ENCODE data around the gene PCYT2. TPM values are rescaled to one million over a fixed set of nuclear protein-coding genes. Genes with fewer than 3 reads are reported as not detected.

PCYT2 gene
- total and polyA plus RNA-seq, 9 of the 15 experiments (the other 6 are each of a cell fraction or from before 2014, with no cell fraction given): 0.92 to 134 (median 82.5) TPM

DNA sequence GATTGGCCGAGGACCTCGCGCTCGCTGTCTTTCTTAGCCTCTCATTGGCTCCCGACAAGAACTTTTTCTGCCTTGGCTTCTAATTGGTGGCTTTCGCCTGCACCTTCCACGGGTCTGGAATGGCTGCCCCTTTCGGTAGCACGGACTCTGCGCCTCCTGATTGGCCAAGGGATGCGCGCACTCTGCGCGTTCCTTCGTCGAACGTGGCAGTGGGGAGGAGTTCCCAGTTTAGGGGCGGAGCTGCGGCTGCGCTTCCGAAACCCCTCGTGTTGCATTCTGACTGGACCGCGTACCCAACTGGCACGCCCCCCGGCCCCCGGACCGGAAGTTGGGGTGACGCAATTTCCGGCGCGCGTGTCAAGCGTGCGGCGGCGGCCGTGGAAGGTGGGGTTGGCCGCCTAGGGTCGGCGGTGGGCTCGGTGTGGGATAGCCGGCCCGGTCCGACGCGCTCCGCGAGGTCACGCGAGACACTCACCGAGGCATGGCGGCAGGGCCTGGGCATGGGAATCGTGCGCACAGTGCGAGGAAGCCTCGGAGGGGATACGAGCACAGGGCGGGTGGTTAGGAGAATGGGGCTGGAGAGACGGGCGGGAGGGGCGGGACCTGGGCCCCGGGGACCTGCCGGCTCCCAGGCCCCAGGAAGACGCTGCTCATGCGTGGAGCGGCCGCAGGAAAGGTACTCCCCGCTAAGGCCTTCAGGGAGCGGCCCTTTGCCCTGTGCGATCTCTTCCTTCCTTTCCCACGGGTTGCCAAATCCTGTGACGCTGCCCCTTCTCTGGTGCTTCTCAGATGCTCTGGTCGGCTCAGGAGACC is 50.2 kb downstream of the PCYT2 start (continued):
- TF ChIP-seq, protein P1, sequence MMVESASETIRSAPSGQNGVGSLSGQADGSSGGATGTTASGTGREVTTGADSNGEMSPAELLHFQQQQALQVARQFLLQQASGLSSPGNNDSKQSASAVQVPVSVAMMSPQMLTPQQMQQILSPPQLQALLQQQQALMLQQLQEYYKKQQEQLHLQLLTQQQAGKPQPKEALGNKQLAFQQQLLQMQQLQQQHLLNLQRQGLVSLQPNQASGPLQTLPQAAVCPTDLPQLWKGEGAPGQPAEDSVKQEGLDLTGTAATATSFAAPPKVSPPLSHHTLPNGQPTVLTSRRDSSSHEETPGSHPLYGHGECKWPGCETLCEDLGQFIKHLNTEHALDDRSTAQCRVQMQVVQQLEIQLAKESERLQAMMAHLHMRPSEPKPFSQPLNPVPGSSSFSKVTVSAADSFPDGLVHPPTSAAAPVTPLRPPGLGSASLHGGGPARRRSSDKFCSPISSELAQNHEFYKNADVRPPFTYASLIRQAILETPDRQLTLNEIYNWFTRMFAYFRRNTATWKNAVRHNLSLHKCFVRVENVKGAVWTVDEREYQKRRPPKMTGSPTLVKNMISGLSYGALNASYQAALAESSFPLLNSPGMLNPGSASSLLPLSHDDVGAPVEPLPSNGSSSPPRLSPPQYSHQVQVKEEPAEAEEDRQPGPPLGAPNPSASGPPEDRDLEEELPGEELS (CRISPR knock-in tag; IDR thresholded peaks at IDR 0.05; ENCODE audit: borderline replicate concordance): no peak
- peak; percentile 99 for TF ChIP-seq BACH1 (tag; IDR thresholded peaks at IDR 0.05)
- TF ChIP-seq, protein P2, sequence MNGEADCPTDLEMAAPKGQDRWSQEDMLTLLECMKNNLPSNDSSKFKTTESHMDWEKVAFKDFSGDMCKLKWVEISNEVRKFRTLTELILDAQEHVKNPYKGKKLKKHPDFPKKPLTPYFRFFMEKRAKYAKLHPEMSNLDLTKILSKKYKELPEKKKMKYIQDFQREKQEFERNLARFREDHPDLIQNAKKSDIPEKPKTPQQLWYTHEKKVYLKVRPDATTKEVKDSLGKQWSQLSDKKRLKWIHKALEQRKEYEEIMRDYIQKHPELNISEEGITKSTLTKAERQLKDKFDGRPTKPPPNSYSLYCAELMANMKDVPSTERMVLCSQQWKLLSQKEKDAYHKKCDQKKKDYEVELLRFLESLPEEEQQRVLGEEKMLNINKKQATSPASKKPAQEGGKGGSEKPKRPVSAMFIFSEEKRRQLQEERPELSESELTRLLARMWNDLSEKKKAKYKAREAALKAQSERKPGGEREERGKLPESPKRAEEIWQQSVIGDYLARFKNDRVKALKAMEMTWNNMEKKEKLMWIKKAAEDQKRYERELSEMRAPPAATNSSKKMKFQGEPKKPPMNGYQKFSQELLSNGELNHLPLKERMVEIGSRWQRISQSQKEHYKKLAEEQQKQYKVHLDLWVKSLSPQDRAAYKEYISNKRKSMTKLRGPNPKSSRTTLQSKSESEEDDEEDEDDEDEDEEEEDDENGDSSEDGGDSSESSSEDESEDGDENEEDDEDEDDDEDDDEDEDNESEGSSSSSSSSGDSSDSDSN (IDR thresholded peaks at IDR 0.05; ENCODE audit: borderline replicate concordance in 1 of 2, low read depth in 2 of 2, low read length in 2 of 2): no peak
- TF ChIP-seq, protein P3, sequence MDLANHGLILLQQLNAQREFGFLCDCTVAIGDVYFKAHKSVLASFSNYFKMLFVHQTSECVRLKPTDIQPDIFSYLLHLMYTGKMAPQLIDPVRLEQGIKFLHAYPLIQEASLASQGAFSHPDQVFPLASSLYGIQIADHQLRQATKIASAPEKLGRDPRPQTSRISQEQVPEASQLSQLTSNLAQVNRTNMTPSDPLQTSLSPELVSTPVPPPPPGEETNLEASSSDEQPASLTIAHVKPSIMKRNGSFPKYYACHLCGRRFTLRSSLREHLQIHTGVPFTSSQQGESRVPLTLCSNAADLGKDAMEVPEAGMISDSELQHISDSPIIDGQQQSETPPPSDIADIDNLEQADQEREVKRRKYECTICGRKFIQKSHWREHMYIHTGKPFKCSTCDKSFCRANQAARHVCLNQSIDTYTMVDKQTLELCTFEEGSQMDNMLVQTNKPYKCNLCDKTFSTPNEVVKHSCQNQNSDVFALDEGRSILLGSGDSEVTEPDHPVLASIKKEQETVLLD (IDR thresholded peaks at IDR 0.05): peak; percentile 80
- TF ChIP-seq MYBL2 (IDR thresholded peaks at IDR 0.05; ENCODE audit: low read depth): no peak
- TF ChIP-seq MYBL2 (CRISPR knock-in tag; IDR thresholded peaks at IDR 0.05; ENCODE audit: borderline replicate concordance): no peak
- TF ChIP-seq RBFOX2 (IDR thresholded peaks at IDR 0.05; ENCODE audit: low read depth, low read length): peak; percentile 86
- no peak for TF ChIP-seq EP300 (IDR thresholded peaks at IDR 0.05; ENCODE audit: low read length)
- TF ChIP-seq SAFB (IDR thresholded peaks at IDR 0.05; ENCODE audit: borderline replicate concordance, low read depth, low read length): peak; percentile 81
- TF ChIP-seq ZNF24 (IDR thresholded peaks at IDR 0.05): no peak
- peak; percentile 62 for TF ChIP-seq SP2 (IDR thresholded peaks at IDR 0.05; ENCODE audit: extremely low read depth, low read depth, low read length, poor library complexity, severe bottlenecking)
- no peak for TF ChIP-seq CBX1 (IDR thresholded peaks at IDR 0.05; ENCODE audit: low read depth)
- TF ChIP-seq, protein P4, sequence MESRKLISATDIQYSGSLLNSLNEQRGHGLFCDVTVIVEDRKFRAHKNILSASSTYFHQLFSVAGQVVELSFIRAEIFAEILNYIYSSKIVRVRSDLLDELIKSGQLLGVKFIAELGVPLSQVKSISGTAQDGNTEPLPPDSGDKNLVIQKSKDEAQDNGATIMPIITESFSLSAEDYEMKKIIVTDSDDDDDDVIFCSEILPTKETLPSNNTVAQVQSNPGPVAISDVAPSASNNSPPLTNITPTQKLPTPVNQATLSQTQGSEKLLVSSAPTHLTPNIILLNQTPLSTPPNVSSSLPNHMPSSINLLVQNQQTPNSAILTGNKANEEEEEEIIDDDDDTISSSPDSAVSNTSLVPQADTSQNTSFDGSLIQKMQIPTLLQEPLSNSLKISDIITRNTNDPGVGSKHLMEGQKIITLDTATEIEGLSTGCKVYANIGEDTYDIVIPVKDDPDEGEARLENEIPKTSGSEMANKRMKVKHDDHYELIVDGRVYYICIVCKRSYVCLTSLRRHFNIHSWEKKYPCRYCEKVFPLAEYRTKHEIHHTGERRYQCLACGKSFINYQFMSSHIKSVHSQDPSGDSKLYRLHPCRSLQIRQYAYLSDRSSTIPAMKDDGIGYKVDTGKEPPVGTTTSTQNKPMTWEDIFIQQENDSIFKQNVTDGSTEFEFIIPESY (CRISPR knock-in tag; IDR thresholded peaks at IDR 0.05): 0 out of 2 replicates have a peak, but pooled peaks have one; percentile 26
- peak; percentile 94 for TF ChIP-seq MECOM (CRISPR knock-in tag; IDR thresholded peaks at IDR 0.05)
- peak; percentile 95 for TF ChIP-seq ZBTB7A (IDR thresholded peaks at IDR 0.05; ENCODE audit: borderline replicate concordance, control insufficient read depth, low read depth, low read length)
- no peak for TF ChIP-seq ARNT (IDR thresholded peaks at IDR 0.05)
- TF ChIP-seq FOXM1 (IDR thresholded peaks at IDR 0.05; ENCODE audit: low read depth): peak; percentile 41; the same call in 1 of the 2 replicates
- no peak for TF ChIP-seq FOXM1 (CRISPR knock-in tag; IDR thresholded peaks at IDR 0.05; ENCODE audit: low read depth)
- no peak for TF ChIP-seq SLC30A9 (CRISPR knock-in tag; IDR thresholded peaks at IDR 0.05)
